ENCODE measurements around the gene YLPM1.
A peak's percentile ranks its signal among the peaks of the same experiment; 100 is the strongest.
"Not testable (repeated sequence)": the region's sequence is repeated elsewhere in the genome, so short reads cannot be mapped to it uniquely, and the experiment has no call there.

YLPM1 gene

GRCh38 chr14:74758505-74758904 is 4.6 kb upstream of the YLPM1 start:
- H3K36me3 Mint-ChIP-seq (ENCODE audit: low read depth); ATAC-seq; DNase-seq; H3K27me3 Mint-ChIP-seq; H3K9me3 Mint-ChIP-seq; H3K4me3 Mint-ChIP-seq; H3K27ac Mint-ChIP-seq: not testable (repeated sequence)
- H3K4me1 Mint-ChIP-seq: peaks cover 11% of the 10 kb centered on the region

- Mint-ChIP-seq H3K9me3 (no peaks in the 10 kb centered on the region), H3K27me3 (no peaks in the 10 kb centered on the region), H3K36me3 (ENCODE audit: low read depth) (peaks cover 27% of the 10 kb centered on the region), H3K4me1 (peaks cover 56% of the 10 kb centered on the region), H3K4me3 (peak overlapping the region; percentile 92), H3K27ac (peak overlapping the region; percentile 89)
- ATAC-seq (no peak), DNase-seq (peak; percentile 14)
Measured at GRCh38 chr14:74763803-74764531, 851 bp downstream of the YLPM1 start.

- DNase-seq (no peak), ATAC-seq (no peak)
- peaks cover 27% of the 10 kb centered on the region for H3K36me3 Mint-ChIP-seq (ENCODE audit: low read depth)
- no peaks in the 10 kb centered on the region for H3K9me3 Mint-ChIP-seq
- peaks cover 60% of the 10 kb centered on the region for H3K4me1 Mint-ChIP-seq
- H3K4me3 Mint-ChIP-seq: peak overlapping the region; percentile 92
- H3K27ac Mint-ChIP-seq: peak overlapping the region; percentile 11
- no peaks in the 10 kb centered on the region for H3K27me3 Mint-ChIP-seq
Measured at GRCh38 chr14:74765721-74766120, 2.6 kb downstream of the YLPM1 start.

GRCh38 chr14:74771399-74771798 is 8.3 kb downstream of the YLPM1 start:
- Mint-ChIP-seq H3K27me3 (no peaks in the 10 kb centered on the region), H3K36me3 (ENCODE audit: low read depth) (peaks cover 23% of the 10 kb centered on the region), H3K4me3 (no peak overlapping the region), H3K9me3 (no peaks in the 10 kb centered on the region), H3K4me1 (peaks cover 36% of the 10 kb centered on the region), H3K27ac (no peak overlapping the region)
- ATAC-seq: no peak
- no peak for DNase-seq

GRCh38 chr14:74784634-74785033 is 21.5 kb downstream of the YLPM1 start:
- H3K27me3 Mint-ChIP-seq: no peaks in the 10 kb centered on the region
- no peak for DNase-seq
- H3K27ac Mint-ChIP-seq: no peak overlapping the region
- H3K9me3 Mint-ChIP-seq: no peaks in the 10 kb centered on the region
- no peak for ATAC-seq
- no peak overlapping the region for H3K4me3 Mint-ChIP-seq
- H3K36me3 Mint-ChIP-seq (ENCODE audit: low read depth): peaks cover 61% of the 10 kb centered on the region
- peaks cover 19% of the 10 kb centered on the region for H3K4me1 Mint-ChIP-seq

GRCh38 chr14:74785056-74785613 is 22.0 kb downstream of the YLPM1 start:
- no peaks in the 10 kb centered on the region for H3K9me3 Mint-ChIP-seq
- no peak overlapping the region for H3K27ac Mint-ChIP-seq
- H3K27me3 Mint-ChIP-seq: no peaks in the 10 kb centered on the region
- DNase-seq: no peak
- ATAC-seq: no peak
- H3K4me1 Mint-ChIP-seq: peaks cover 19% of the 10 kb centered on the region
- peaks cover 63% of the 10 kb centered on the region for H3K36me3 Mint-ChIP-seq (ENCODE audit: low read depth)
- no peak overlapping the region for H3K4me3 Mint-ChIP-seq

- Mint-ChIP-seq H3K9me3 (peaks cover 5% of the 10 kb centered on the region), H3K4me3 (no peak overlapping the region), H3K36me3 (ENCODE audit: low read depth) (peaks cover 57% of the 10 kb centered on the region)
Measured at GRCh38 chr14:74786796-74787315, 23.7 kb downstream of the YLPM1 start.

GRCh38 chr14:74792249-74793039 is 29.3 kb downstream of the YLPM1 start:
- Mint-ChIP-seq H3K27me3 (no peaks in the 10 kb centered on the region), H3K36me3 (ENCODE audit: low read depth) (peaks cover 38% of the 10 kb centered on the region), H3K4me1 (peaks cover 34% of the 10 kb centered on the region), H3K4me3 (peak overlapping the region; percentile 46), H3K9me3 (peaks cover 9% of the 10 kb centered on the region), H3K27ac (peak overlapping the region; percentile 73)
- ATAC-seq: peak; percentile 40
- no peak for DNase-seq

More at GRCh38 chr14:74786796-74787315, 23.7 kb downstream of the YLPM1 start:
- ATAC-seq (no peak), DNase-seq (no peak)
- Mint-ChIP-seq H3K4me1 (peaks cover 22% of the 10 kb centered on the region), H3K27me3 (no peaks in the 10 kb centered on the region), H3K27ac (no peak overlapping the region)

GRCh38 chr14:74793506-74794155 is 30.5 kb downstream of the YLPM1 start:
- peak overlapping the region; percentile 73 for H3K27ac Mint-ChIP-seq
- ATAC-seq: no peak
- H3K27me3 Mint-ChIP-seq: no peaks in the 10 kb centered on the region
- peak overlapping the region; percentile 46 for H3K4me3 Mint-ChIP-seq
- peaks cover 42% of the 10 kb centered on the region for H3K36me3 Mint-ChIP-seq (ENCODE audit: low read depth)
- DNase-seq: no peak
- peaks cover 9% of the 10 kb centered on the region for H3K9me3 Mint-ChIP-seq
- peaks cover 34% of the 10 kb centered on the region for H3K4me1 Mint-ChIP-seq

- Mint-ChIP-seq H3K4me1 (peaks cover 37% of the 10 kb centered on the region), H3K4me3 (no peak overlapping the region), H3K27me3 (no peaks in the 10 kb centered on the region), H3K36me3 (ENCODE audit: low read depth) (peaks cover 45% of the 10 kb centered on the region), H3K27ac (no peak overlapping the region), H3K9me3 (peaks cover 9% of the 10 kb centered on the region)
- ATAC-seq (no peak), DNase-seq (no peak)
Measured at GRCh38 chr14:74794947-74795346, 31.8 kb downstream of the YLPM1 start.

GRCh38 chr14:74799765-74800164 is 36.6 kb downstream of the YLPM1 start:
- Mint-ChIP-seq H3K9me3 (no peaks in the 10 kb centered on the region), H3K27me3 (no peaks in the 10 kb centered on the region), H3K4me1 (peaks cover 5% of the 10 kb centered on the region), H3K27ac (no peak overlapping the region), H3K36me3 (ENCODE audit: low read depth) (peaks cover 39% of the 10 kb centered on the region), H3K4me3 (no peak overlapping the region)
- ATAC-seq (no peak), DNase-seq (no peak)

GRCh38 chr14:74800780-74801179 is 37.7 kb downstream of the YLPM1 start:
- H3K9me3 Mint-ChIP-seq: no peaks in the 10 kb centered on the region
- DNase-seq (no peak), ATAC-seq (no peak)
- peaks cover 37% of the 10 kb centered on the region for H3K36me3 Mint-ChIP-seq (ENCODE audit: low read depth)
- H3K4me3 Mint-ChIP-seq: no peak overlapping the region
- H3K27ac Mint-ChIP-seq: no peak overlapping the region
- H3K27me3 Mint-ChIP-seq: no peaks in the 10 kb centered on the region
- peaks cover 3% of the 10 kb centered on the region for H3K4me1 Mint-ChIP-seq

- H3K4me3 Mint-ChIP-seq: no peak overlapping the region
- peaks cover 34% of the 10 kb centered on the region for H3K36me3 Mint-ChIP-seq (ENCODE audit: low read depth)
- H3K9me3 Mint-ChIP-seq: no peaks in the 10 kb centered on the region
- H3K27me3 Mint-ChIP-seq: no peaks in the 10 kb centered on the region
- H3K4me1 Mint-ChIP-seq: peaks cover 3% of the 10 kb centered on the region
- no peak overlapping the region for H3K27ac Mint-ChIP-seq
- ATAC-seq: no peak
- DNase-seq: no peak
Measured at GRCh38 chr14:74801396-74801795, 38.3 kb downstream of the YLPM1 start.

- H3K4me1 Mint-ChIP-seq: no peaks in the 10 kb centered on the region
- H3K36me3 Mint-ChIP-seq (ENCODE audit: low read depth): peaks cover 32% of the 10 kb centered on the region
- H3K27me3 Mint-ChIP-seq: no peaks in the 10 kb centered on the region
- H3K9me3 Mint-ChIP-seq: no peaks in the 10 kb centered on the region
- H3K27ac Mint-ChIP-seq: no peak overlapping the region
- DNase-seq (no peak), ATAC-seq (peak; percentile 59)
- no peak overlapping the region for H3K4me3 Mint-ChIP-seq
Measured at GRCh38 chr14:74804219-74804825, 41.2 kb downstream of the YLPM1 start.
